SHP77 treated with DMSO at 0.1 percent for 48 hours (cell line): Measurements from ENCODE around the gene CAPRIN1.
A peak's percentile ranks its signal among the peaks of the same experiment; 100 is the strongest.

Experiments
- DNase-seq: peaks from one replicate; lab custom pipeline; 2025; lab: John Stamatoyannopoulos, UW

The CAPRIN1 gene, protein sequence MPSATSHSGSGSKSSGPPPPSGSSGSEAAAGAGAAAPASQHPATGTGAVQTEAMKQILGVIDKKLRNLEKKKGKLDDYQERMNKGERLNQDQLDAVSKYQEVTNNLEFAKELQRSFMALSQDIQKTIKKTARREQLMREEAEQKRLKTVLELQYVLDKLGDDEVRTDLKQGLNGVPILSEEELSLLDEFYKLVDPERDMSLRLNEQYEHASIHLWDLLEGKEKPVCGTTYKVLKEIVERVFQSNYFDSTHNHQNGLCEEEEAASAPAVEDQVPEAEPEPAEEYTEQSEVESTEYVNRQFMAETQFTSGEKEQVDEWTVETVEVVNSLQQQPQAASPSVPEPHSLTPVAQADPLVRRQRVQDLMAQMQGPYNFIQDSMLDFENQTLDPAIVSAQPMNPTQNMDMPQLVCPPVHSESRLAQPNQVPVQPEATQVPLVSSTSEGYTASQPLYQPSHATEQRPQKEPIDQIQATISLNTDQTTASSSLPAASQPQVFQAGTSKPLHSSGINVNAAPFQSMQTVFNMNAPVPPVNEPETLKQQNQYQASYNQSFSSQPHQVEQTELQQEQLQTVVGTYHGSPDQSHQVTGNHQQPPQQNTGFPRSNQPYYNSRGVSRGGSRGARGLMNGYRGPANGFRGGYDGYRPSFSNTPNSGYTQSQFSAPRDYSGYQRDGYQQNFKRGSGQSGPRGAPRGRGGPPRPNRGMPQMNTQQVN

DNA sequence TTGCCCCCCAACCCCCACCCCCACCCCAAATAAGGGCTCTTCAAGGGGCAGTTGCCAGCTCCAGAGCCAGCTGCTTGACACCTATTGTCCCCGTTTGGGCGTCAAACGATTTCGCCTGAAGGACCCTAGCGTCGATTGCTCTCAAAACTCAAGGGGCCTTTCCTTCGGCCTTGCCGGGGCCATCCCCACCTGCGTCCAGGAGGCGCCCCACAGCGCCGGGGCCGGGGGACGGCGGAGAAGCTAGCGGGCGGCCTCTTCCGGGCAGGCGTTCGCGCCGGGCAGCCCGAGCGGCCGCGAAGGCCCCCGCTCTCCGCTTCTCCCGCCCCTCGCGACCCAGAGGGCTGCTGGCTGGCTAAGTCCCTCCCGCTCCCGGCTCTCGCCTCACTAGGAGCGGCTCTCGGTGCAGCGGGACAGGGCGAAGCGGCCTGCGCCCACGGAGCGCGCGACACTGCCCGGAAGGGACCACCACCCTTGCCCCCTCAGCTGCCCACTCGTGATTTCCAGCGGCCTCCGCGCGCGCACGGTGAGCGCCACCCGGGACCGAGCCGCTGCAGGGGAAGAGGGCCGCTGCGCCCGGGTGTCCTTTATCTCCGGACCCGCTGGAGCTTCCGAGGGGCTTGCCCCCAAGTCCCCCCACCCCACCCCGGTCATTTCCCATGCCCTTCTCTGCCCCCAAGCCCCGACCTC lies at the start of gene CAPRIN1:
TSS of gene CAPRIN1 (plus strand) at position 383 of the 687 bp plus-strand sequence. CDS start 690 bp downstream, outside the sequence.
- peak; percentile 94 for DNase-seq

DNA sequence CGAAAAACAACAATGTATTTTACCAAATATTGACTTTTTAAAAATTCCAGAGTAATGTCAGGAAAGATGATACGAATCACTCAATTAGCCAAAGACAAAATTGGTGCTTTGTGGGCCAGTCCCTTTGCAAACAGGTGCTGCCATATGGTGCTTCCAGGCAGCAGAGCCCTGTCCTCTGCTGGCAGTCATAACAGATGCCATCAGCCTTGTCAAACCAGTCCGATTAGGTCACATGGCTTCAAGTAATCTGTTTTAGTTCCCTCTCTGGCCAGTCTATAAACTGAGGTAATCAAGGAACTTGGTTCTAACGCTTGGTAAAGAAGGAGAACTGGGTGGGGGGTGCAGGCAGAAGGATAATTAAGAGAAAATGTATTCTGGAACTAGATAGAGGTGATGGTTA lies 49.1 kb upstream of the CAPRIN1 start:
- no peak for DNase-seq

DNA sequence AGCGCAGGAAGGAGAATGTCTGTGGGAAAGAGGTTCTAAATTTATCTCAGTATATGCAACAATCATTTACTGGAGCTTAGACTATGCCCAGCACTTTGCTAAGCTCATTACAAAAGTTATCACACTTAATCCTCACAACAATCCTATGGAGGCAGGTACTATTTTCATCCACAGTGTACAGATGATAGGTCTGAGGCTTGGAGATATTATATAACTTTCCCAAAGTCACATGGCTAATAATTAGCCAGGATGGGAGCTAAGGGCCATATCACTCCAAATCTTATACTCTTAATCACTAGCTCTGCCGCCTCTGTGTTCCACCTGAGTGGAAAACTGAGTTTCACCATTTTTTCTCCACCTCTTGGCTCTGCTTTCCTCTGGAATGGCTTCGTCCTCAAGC lies 47.3 kb upstream of the CAPRIN1 start:
- DNase-seq = no peak

DNA sequence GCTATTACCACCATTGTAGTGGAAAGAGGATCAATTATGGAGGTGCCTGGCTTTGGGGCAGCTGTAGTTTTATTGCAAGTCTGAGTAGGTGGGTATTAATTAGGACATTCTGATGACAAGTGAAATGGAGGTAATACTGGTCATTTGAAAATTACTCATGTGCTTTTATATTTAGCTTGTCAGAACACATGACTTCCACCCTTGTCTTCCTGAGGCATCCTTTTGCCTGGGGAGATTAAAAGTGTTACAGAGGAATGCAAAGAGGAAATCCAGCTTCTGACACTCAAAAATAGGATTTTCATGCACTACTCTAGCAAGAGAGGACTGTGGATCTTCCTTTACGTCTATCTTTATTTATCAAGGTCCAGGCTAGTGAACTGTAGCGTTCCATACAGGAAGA lies 44.7 kb upstream of the CAPRIN1 start:
- no peak for DNase-seq

DNA sequence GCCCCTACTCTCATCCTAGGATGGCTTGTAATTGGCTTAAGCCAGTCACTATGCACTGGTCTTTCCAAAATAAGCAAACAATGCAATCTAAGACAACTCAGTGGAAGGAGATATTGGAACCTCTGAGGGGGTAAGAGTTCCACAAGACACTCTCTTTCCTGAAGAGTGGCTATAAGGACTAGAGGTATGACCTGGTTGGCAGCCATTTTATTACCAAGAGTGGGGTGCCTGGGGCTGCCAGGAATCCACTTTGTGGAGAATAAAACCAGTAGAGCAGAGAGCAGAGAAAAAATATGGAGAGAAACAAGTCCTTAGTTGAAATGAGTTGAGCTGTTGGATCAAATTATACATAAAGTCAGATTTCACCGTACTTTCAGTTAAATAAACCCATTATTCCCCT lies 38.8 kb upstream of the CAPRIN1 start:
- DNase-seq = no peak

DNA sequence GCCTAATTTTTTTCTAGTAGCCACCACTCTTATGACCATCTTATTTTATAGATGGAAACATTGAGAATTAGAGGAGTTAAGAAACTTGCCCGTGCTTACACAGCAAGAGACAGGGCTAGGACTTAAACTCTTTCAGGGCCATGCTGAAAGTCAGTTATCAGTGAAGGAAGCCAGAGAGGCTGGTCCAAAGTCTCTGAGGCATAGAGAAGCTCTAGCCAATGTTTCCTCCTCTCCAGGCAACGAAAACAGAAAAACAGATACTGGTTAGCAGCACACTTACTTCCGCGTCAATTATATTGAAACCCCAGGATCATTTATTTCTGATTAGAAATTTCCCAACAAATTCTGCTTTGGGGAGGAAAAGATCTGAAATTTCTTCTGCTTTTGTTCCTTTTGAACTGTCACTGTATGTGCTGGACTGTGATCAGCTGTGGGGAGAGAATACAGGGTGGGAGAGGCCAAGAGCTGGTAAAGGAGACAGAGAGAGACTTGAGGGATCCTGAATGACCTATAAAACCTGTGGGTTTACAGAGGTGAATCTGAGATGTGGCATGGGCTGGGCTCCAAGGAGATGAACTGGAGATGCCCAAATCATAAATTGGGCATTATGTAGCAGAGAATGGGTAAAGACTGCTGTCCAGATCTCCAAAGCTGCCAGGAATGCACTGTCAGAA lies 37.5 kb upstream of the CAPRIN1 start:
- DNase-seq = no peak

DNA sequence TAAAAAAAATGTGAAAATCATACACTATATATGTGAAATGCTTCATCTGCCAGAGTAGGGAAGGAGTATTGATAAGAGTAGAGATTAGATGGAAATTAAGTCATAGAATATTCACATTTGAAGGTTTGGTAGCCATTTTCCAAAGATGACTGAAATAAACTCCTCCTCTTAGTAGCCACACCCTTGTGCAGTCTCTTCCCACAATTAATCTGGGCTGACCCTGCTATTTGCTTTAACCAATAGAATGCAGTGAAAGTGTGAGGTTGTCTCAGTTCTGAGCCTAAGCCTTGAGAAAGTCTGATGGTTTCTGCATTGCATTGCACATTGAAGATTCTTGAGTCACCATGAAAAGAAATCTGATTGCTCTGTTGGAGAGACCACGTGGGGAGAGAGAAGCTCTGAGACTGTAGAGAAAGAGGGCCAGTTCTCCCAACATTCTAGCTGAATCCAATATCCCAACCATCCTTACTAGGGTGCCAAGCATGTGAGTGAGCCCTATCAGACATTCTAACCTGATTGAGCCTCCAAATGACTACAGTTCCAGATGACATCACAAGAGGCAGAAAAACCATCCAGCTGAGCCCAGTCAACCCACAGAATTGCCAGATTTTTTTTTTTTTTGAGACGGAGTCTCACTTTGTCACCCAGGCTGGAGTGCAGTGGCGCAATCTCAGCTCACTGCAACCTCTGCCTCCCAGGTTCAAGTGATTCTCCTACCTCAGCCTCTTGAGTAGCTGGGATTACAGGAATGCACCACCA lies 29.4 kb upstream of the CAPRIN1 start:
- DNase-seq = no peak

DNA sequence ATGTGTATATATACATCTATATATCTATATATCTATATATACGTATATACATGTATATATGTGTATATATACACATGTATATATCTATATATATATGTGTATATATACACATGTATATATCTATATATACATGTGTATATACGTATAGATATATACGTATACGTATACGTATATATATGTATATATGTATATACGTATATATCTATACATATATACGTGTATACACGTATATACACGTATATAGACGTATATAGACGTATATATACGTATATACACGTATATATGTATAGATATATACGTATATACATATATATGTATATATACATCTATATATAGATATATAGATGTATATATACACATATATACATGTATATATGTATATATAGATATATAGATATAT lies 25.1 kb upstream of the CAPRIN1 start:
- no peak for DNase-seq

DNA sequence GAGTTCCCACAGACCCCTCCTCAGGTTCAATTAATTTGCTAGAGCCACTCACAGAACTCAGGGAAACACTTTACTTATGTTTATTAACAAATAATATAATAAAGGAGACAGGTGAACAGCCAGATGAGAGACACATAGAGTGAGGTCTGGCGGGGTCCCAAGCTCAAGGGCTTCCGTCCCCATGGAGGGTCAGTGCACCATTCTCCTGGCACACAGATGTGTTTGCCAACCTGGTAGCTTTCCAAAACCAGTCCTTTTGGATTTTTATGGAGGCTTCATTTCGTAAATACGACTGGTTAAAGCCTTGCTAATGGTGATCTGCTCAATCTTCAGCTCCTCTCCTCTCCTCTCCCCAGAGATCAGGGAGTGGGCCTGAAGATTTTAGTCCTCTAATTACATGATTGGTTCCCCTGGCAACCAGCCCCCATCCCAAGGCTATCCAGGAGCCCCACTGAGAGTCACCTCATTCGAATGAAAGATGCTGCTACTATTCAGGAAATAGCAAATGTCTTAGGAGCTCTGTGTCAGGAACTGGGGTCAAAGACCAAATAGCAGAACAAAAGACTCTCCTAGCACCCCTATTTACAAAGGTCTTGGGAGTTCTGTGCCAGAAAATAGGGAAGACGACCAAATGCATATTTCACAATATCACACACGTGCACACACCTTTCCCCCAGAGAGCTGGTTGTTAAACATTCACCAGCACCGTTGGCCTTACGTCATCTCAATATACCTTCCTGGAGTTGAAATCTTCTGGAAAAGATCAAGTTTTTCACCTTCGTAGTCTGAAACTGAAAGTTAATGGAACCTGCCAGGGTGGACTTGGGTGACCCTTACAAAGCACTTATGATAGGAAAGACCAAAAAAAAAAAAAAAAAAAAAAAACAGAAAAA lies 23.8 kb upstream of the CAPRIN1 start:
- no peak for DNase-seq

DNA sequence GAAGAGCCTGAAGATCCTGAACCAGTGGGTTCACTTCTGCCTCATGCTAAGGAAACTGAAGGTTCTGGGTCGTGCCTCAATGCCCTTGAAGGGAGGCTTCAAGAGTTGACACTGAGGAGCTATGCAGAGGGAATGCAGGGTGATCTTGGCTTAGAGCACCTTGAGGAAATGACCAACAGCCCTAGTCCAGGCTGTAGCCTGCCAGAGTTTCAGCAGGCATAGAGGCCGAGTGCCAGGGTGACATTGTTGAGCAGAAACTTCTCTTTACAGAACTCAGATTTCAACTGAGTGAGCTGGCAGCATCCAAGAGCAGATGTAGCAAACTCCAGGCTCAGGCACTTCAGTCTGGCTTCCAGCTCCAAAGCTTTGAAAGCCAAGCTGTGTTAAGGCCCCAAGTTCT lies 23.1 kb upstream of the CAPRIN1 start:
- no peak for DNase-seq

DNA sequence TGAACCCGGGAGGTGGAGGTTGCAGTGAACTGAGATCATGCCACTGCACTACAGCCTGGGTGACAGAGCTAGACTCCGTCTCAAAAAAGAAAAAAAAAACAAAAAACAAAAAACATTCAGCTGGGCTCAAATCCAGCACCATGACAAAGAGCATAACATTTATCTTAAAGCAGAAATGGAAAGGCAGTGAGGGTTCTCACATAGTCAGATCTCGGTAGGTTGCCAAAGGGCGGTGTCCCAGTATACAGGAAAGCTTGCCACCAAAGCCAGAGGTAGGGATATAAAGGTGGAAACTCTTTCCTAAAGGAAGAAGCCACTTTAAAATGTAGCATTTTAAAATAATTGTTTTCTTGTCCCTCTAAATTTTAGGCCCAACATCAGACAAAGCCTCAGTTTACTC lies 22.4 kb upstream of the CAPRIN1 start:
- DNase-seq = no peak

DNA sequence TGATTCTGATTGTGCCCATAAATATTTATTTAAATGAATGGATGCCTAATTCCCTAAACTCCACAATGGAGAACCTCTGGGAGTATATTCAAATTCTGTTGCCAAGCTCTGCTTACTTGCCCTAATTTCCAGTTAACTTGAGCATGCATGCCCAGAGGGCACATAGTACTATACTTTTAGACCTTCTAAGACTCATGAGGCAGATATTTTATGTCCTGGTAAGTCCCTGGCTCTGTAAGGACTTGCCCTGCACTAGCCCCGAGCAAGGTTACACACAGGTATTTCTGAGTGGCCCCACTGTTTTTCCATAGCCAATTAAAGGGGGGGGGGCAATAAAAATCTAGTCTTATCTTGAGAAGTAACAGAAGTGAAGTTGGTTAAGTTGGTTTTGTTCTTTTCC lies 21.1 kb upstream of the CAPRIN1 start:
- no peak for DNase-seq

DNA sequence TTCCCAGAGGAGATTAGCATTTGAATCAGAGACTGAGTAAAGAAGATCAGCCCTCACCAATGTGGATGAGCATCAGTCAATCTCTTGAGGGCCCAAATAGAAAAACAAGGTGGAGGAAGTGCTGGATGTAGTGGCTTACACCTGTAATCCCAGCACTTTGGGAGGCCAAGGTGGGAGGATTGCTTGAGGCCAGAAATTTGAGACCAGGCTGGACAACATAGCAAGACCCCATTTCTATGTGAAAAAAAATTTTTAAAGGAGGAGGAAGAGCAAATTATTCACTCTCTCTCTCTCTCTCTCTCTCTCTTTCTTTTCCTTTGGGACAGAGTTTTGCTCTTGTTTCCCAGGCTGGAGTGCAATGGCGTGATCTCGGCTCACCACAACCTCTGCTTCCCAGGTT lies 18.1 kb upstream of the CAPRIN1 start:
- DNase-seq = no peak

DNA sequence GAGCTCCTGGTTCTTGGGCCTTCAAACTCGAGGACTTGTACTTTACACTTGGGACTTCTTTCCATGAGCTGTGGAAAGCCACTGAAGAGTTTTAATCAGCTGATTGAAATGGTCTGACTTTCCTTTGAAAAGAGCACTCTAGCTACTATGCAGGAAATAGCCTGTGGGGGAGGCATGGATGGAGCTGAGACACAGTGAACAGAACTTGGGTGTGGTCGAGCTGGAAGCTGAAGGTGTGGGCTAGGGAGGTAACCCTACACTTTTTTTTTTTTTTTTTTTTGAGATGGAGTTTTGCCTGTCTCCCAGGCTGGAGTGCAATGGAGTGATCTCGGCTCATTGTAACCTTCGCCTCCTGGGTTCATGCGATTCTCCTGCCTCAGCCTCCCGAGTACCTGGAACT lies 17.5 kb upstream of the CAPRIN1 start:
- no peak for DNase-seq

DNA sequence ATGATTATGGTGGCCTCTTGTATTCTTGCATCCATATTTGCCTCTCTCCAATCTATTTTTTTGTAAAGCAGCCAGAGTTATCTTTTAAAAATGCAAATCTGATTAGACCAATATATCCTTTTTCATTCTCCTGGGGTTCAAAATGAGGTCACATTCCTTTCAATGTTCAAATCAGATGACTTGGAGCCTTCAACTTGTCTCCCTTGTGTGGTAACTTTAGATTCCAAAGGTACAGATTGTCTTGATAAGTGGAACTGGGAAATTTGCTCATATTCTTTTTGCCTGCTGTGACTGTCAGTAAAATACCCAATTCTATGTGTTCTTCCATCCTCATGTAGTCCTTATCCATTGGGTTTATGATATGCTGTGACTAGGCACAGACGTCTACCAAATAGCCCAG lies 15.1 kb upstream of the CAPRIN1 start:
- DNase-seq = no peak

DNA sequence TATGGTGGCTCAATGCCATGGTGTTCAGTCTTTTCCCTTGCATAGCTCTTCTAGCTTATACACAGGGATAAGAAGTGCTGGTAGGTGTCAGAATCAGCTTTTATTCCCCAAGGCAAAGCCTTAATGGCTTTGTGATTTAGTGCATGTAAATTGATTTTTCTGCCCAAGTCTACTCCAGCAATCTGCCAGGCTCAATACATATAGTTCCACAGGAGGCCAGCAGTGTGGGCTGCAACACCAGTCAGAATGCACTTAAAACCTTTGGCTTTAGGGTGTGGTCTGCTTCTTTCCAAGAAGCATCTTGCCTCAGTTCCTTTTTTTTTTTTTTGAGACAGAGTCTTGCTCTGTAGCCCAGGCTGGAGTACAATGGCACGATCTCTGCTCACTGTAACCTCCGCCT lies 14.5 kb upstream of the CAPRIN1 start:
- no peak for DNase-seq

DNA sequence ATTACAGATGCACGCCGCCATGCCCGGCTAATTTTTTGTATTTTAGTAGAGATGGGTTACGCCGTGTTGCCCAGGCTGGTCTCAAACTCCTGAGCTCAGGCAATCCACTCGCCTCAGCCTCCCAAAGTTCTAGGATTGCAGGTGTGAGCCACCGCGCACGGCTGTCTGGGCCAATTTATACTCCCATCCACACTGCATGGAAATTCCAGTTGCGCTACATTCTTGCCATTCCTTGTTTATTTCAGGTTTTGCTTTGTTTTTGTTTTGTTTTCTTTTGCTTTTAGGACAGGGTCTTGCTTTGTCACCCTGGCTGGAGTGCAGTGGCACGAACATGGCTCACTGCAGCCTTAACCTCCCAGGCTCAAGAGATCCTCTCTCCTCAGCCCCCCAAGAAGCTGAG lies 11.0 kb upstream of the CAPRIN1 start:
- DNase-seq = no peak

DNA sequence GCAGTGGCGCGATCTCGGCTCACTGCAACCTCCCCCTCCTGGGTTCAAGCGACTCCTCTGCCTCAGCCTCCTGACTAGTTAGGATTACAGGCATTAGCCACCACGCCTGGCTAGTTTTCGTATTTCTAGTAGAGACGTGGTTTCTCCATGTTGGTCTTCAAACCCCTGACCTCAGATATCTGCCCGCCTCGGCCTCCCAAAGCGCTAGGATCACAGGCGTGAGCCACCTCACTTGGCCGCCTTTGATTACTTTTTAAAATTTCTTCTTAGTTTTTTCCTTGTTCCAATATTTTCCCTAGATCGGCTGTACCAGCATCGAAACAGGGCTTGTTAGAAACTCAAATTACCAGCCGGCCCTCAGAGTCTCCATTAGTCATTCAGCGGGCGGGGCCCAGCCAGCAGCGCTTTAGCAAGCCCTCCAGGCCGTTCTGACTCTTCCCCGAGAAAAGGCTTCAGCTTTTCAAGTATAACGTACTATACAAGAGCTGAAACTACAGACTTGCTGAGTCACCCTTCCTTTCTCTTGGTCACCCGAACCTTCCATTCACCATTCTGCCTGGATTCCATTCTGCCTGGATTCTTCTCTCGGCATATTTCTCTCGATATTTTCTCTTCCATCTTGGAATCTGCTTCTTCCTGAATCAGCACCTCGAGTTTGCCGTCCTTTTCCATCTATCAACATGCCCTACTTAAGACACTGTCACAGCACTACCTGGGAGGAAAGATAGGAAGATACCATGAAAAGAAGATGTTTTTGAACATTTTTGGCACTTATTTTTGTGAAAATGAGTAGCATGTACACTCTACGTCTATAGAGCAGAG lies 6.7 kb upstream of the CAPRIN1 start:
- no peak for DNase-seq

DNA sequence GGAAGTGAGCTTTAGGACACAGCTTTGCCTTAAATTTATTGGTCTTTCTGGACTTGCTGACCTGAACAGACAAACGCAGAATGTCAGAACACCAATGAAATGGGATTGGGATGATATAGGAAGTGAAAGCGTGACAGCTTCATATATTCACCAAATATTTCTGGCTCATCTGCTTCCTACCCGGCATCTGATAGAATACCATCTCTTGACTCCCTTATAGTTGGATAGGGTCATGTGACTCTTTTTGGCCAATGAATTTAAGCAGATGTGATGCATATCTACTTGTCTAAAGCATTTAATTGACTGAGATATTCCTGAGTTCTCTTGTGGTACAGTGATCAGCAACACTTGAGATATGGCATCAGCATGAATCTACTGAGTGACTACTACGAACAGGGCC lies 2.5 kb upstream of the CAPRIN1 start:
- DNase-seq = no peak
